Memory B cell (primary cell): ENCODE results near the gene HEPACAM.

Experiments used
- ATAC-seq: fragments of 150-1000 bp; cut with Tn5 transposase; 2 replicates; pipeline ENCODE4 v1.10.0; 2021; ENCODE audit warnings: low read depth, mild to moderate bottlenecking, moderate library complexity
- DNase-seq, 2 donors: peaks; one replicate each; pipeline ENCODE4 v3.0.0; 2022; ENCODE audit warnings: low spot score in 2 of 2
- H3K27ac Mint-ChIP-seq: one replicate; pipeline ENCODE4 v1.8.0; 2022; ENCODE audit warnings: mild to moderate bottlenecking, moderate library complexity, mixed read lengths
- H3K27me3 Mint-ChIP-seq: one replicate; pipeline ENCODE4 v1.8.0; 2022; ENCODE audit warnings: mixed read lengths
- H3K36me3 Mint-ChIP-seq: one replicate; pipeline ENCODE4 v1.8.0; 2022; ENCODE audit warnings: mild to moderate bottlenecking, mixed read lengths
- H3K4me1 Mint-ChIP-seq: one replicate; pipeline ENCODE4 v1.8.0; 2022; ENCODE audit warnings: mixed read lengths
- H3K4me3 Mint-ChIP-seq: one replicate; pipeline ENCODE4 v1.8.0; 2022; ENCODE audit warnings: mild to moderate bottlenecking, moderate library complexity, mixed read lengths
- H3K9me3 Mint-ChIP-seq: one replicate; pipeline ENCODE4 v1.8.0; 2022; ENCODE audit warnings: mixed read lengths

Gene HEPACAM

GRCh38 chr11:124891373-124891861, 44.4 kb downstream of the HEPACAM start:
- peaks cover 24% of the 10 kb centered on the region for H3K27me3 Mint-ChIP-seq
- ATAC-seq (no peak), DNase-seq (peak in 1 of 2 donors; percentile 6)
- H3K9me3 Mint-ChIP-seq = no peaks in the 10 kb centered on the region
- no peak overlapping the region for H3K4me3 Mint-ChIP-seq
- H3K4me1 Mint-ChIP-seq = no peaks in the 10 kb centered on the region
- H3K36me3 Mint-ChIP-seq = no peaks in the 10 kb centered on the region
- no peak overlapping the region for H3K27ac Mint-ChIP-seq

- no peaks in the 10 kb centered on the region for H3K9me3 Mint-ChIP-seq
Measured at GRCh38 chr11:124890683-124891372, 45.0 kb downstream of the HEPACAM start.

GRCh38 chr11:124890151-124890550, 45.7 kb downstream of the HEPACAM start:
- Mint-ChIP-seq H3K27me3 (peaks cover 26% of the 10 kb centered on the region), H3K27ac (no peak overlapping the region), H3K4me3 (no peak overlapping the region), H3K9me3 (no peaks in the 10 kb centered on the region), H3K36me3 (no peaks in the 10 kb centered on the region), H3K4me1 (no peaks in the 10 kb centered on the region)
- DNase-seq (no peak), ATAC-seq (no peak)

More at GRCh38 chr11:124890683-124891372, 45.0 kb downstream of the HEPACAM start:
- no peak overlapping the region for H3K27ac Mint-ChIP-seq
- no peaks in the 10 kb centered on the region for H3K4me1 Mint-ChIP-seq
- H3K4me3 Mint-ChIP-seq = no peak overlapping the region
- DNase-seq (peak in 1 of 2 donors; percentile 7), ATAC-seq (no peak)
- H3K27me3 Mint-ChIP-seq = peaks cover 22% of the 10 kb centered on the region
- no peaks in the 10 kb centered on the region for H3K36me3 Mint-ChIP-seq

- ATAC-seq = no peak
- Mint-ChIP-seq H3K9me3 (no peaks in the 10 kb centered on the region), H3K36me3 (no peaks in the 10 kb centered on the region), H3K4me1 (no peaks in the 10 kb centered on the region), H3K27me3 (peaks cover 22% of the 10 kb centered on the region), H3K4me3 (no peak overlapping the region), H3K27ac (no peak overlapping the region)
- DNase-seq = no peak
Measured at GRCh38 chr11:124889191-124890091, 46.4 kb downstream of the HEPACAM start.

- no peak overlapping the region for H3K27ac Mint-ChIP-seq
- H3K36me3 Mint-ChIP-seq = no peaks in the 10 kb centered on the region
- no peak for DNase-seq
- H3K4me3 Mint-ChIP-seq = no peak overlapping the region
- no peak for ATAC-seq
- peaks cover 27% of the 10 kb centered on the region for H3K27me3 Mint-ChIP-seq
- no peaks in the 10 kb centered on the region for H3K4me1 Mint-ChIP-seq
- no peaks in the 10 kb centered on the region for H3K9me3 Mint-ChIP-seq
Measured at GRCh38 chr11:124887667-124888013, 48.2 kb downstream of the HEPACAM start.

GRCh38 chr11:124886978-124887666, 48.7 kb downstream of the HEPACAM start:
- H3K4me1 Mint-ChIP-seq = no peaks in the 10 kb centered on the region
- H3K36me3 Mint-ChIP-seq = no peaks in the 10 kb centered on the region
- H3K9me3 Mint-ChIP-seq = no peaks in the 10 kb centered on the region
- ATAC-seq = no peak
- H3K27me3 Mint-ChIP-seq = peaks cover 24% of the 10 kb centered on the region
- H3K27ac Mint-ChIP-seq = no peak overlapping the region
- DNase-seq = no peak
- no peak overlapping the region for H3K4me3 Mint-ChIP-seq

GRCh38 chr11:124886476-124886875, 49.4 kb downstream of the HEPACAM start:
- ATAC-seq (no peak), DNase-seq (no peak)
- Mint-ChIP-seq H3K36me3 (no peaks in the 10 kb centered on the region), H3K9me3 (no peaks in the 10 kb centered on the region), H3K4me1 (no peaks in the 10 kb centered on the region), H3K27me3 (peaks cover 24% of the 10 kb centered on the region), H3K27ac (no peak overlapping the region), H3K4me3 (no peak overlapping the region)

- Mint-ChIP-seq H3K4me1 (no peaks in the 10 kb centered on the region), H3K36me3 (no peaks in the 10 kb centered on the region), H3K4me3 (no peak overlapping the region), H3K9me3 (no peaks in the 10 kb centered on the region), H3K27ac (no peak overlapping the region), H3K27me3 (peaks cover 26% of the 10 kb centered on the region)
- DNase-seq (no peak), ATAC-seq (no peak)
Measured at GRCh38 chr11:124884869-124885479, 50.9 kb downstream of the HEPACAM start.

- peaks cover 26% of the 10 kb centered on the region for H3K27me3 Mint-ChIP-seq
- H3K27ac Mint-ChIP-seq = no peak overlapping the region
- no peak overlapping the region for H3K4me3 Mint-ChIP-seq
- H3K9me3 Mint-ChIP-seq = no peaks in the 10 kb centered on the region
- no peak for DNase-seq
- H3K36me3 Mint-ChIP-seq = no peaks in the 10 kb centered on the region
- ATAC-seq = no peak
- no peaks in the 10 kb centered on the region for H3K4me1 Mint-ChIP-seq
Measured at GRCh38 chr11:124884340-124884739, 51.5 kb downstream of the HEPACAM start.

GRCh38 chr11:124882339-124883071, 53.3 kb downstream of the HEPACAM start:
- peaks cover 30% of the 10 kb centered on the region for H3K27me3 Mint-ChIP-seq
- ATAC-seq (no peak), DNase-seq (no peak)
- H3K9me3 Mint-ChIP-seq = no peaks in the 10 kb centered on the region
- H3K27ac Mint-ChIP-seq = no peak overlapping the region
- H3K4me3 Mint-ChIP-seq = no peak overlapping the region
- no peaks in the 10 kb centered on the region for H3K4me1 Mint-ChIP-seq
- H3K36me3 Mint-ChIP-seq = no peaks in the 10 kb centered on the region

GRCh38 chr11:124880958-124881357, 54.9 kb downstream of the HEPACAM start:
- ATAC-seq (no peak), DNase-seq (no peak)
- H3K4me3 Mint-ChIP-seq = no peak overlapping the region
- no peaks in the 10 kb centered on the region for H3K9me3 Mint-ChIP-seq
- H3K4me1 Mint-ChIP-seq = peaks cover 4% of the 10 kb centered on the region
- peaks cover 26% of the 10 kb centered on the region for H3K27me3 Mint-ChIP-seq
- H3K27ac Mint-ChIP-seq = no peak overlapping the region
- H3K36me3 Mint-ChIP-seq = peaks cover 3% of the 10 kb centered on the region

- Mint-ChIP-seq H3K27ac (no peak overlapping the region), H3K36me3 (peaks cover 3% of the 10 kb centered on the region), H3K9me3 (no peaks in the 10 kb centered on the region), H3K4me1 (peaks cover 9% of the 10 kb centered on the region), H3K4me3 (no peak overlapping the region), H3K27me3 (peaks cover 28% of the 10 kb centered on the region)
- ATAC-seq (no peak), DNase-seq (no peak)
Measured at GRCh38 chr11:124880290-124880611, 55.6 kb downstream of the HEPACAM start.

- ATAC-seq (no peak), DNase-seq (no peak)
- H3K4me3 Mint-ChIP-seq = no peak overlapping the region
- H3K9me3 Mint-ChIP-seq = no peaks in the 10 kb centered on the region
- peaks cover 32% of the 10 kb centered on the region for H3K27me3 Mint-ChIP-seq
- peaks cover 9% of the 10 kb centered on the region for H3K4me1 Mint-ChIP-seq
- peaks cover 3% of the 10 kb centered on the region for H3K36me3 Mint-ChIP-seq
- H3K27ac Mint-ChIP-seq = no peak overlapping the region
Measured at GRCh38 chr11:124879493-124880289, 56.2 kb downstream of the HEPACAM start.
